Measurements from ENCODE around the gene CERCAM.

CERCAM gene

DNA sequence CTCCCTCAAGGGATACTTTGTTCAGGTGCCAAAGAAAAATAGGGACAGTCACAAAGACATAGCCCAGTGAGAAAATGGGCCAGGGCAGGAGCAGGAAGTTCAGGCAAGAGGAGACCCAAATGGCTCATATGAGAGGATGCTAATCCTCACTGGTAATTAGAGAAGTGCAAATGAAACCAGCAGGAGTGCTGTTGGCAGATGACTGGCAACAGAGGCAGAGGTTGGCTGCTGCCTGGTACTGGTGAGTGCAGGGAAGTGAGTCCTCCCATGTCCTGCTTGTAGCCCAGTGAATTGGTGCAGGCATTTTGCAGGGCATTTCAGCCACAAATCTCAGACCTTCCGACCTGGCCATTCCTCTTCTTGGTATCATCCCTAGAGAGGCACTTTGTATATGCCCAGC is 58.6 kb downstream of the CERCAM start:
- in situ Hi-C loops (cut with HindIII; ENCODE audit: low sequenced_read_pairs) = no loop called here
- no peak for DNase-seq (ENCODE audit: low read depth)

DNA sequence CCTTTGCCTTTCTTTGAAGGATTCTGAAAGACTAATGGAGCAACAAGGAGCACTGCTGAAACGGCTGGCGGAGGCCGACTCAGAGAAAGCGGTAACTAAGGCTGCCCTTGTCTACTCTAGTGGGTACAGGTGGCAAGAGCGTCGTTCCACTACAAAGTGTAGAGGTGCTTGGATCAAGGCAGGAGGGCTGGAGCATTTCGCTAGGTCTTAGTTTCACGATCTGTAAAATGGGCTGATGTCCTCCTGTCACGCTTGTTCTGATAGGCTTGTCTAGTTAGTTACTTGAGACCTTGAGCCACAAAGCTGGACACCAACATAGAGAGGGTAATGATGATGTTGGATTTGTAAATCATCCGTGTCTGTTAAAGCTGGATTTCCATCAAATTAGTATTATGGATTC is 60.9 kb downstream of the CERCAM start:
- no peak overlapping the region for H3K4me3 ChIP-seq (ENCODE audit: low read depth, low read length)
- no peak for DNase-seq (ENCODE audit: low read depth)
- TF ChIP-seq, protein P1, sequence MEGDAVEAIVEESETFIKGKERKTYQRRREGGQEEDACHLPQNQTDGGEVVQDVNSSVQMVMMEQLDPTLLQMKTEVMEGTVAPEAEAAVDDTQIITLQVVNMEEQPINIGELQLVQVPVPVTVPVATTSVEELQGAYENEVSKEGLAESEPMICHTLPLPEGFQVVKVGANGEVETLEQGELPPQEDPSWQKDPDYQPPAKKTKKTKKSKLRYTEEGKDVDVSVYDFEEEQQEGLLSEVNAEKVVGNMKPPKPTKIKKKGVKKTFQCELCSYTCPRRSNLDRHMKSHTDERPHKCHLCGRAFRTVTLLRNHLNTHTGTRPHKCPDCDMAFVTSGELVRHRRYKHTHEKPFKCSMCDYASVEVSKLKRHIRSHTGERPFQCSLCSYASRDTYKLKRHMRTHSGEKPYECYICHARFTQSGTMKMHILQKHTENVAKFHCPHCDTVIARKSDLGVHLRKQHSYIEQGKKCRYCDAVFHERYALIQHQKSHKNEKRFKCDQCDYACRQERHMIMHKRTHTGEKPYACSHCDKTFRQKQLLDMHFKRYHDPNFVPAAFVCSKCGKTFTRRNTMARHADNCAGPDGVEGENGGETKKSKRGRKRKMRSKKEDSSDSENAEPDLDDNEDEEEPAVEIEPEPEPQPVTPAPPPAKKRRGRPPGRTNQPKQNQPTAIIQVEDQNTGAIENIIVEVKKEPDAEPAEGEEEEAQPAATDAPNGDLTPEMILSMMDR (IDR thresholded peaks at IDR 0.05; ENCODE audit: low read depth, low read length, missing control alignments) = no peak
- in situ Hi-C loops (cut with HindIII; ENCODE audit: low sequenced_read_pairs) = no loop called here

More for the DNA sequence above, 58.6 kb downstream of the CERCAM start:
- no peak overlapping the region for H3K4me3 ChIP-seq (ENCODE audit: low read depth, low read length)
- TF ChIP-seq, protein P1 (IDR thresholded peaks at IDR 0.05; ENCODE audit: low read depth, low read length, missing control alignments) = no peak

DNA sequence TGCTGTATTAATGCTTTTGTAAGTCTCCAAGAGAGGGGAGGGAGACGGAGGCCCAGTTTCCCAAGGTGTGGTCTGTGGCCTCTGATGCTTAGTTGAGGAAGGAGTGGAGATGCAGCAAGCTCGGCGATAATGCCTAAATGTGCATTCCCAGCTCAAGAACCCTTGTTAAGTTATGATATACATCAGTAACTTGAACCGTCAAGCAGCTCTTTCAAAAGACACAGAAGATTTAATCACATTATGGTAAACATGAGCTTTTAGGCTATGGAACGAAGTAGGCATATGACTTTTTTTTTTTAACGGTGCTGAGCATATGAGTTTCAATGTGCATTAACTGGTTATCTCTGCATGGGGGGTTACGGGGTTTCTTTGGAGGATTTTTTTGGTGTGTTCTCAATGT is 61.5 kb downstream of the CERCAM start:
- TF ChIP-seq, protein P1 (IDR thresholded peaks at IDR 0.05; ENCODE audit: low read depth, low read length, missing control alignments) = no peak
- no peak for DNase-seq (ENCODE audit: low read depth)
- in situ Hi-C loops (cut with HindIII; ENCODE audit: low sequenced_read_pairs) = no loop called here
- H3K4me3 ChIP-seq (ENCODE audit: low read depth, low read length) = no peak overlapping the region

DNA sequence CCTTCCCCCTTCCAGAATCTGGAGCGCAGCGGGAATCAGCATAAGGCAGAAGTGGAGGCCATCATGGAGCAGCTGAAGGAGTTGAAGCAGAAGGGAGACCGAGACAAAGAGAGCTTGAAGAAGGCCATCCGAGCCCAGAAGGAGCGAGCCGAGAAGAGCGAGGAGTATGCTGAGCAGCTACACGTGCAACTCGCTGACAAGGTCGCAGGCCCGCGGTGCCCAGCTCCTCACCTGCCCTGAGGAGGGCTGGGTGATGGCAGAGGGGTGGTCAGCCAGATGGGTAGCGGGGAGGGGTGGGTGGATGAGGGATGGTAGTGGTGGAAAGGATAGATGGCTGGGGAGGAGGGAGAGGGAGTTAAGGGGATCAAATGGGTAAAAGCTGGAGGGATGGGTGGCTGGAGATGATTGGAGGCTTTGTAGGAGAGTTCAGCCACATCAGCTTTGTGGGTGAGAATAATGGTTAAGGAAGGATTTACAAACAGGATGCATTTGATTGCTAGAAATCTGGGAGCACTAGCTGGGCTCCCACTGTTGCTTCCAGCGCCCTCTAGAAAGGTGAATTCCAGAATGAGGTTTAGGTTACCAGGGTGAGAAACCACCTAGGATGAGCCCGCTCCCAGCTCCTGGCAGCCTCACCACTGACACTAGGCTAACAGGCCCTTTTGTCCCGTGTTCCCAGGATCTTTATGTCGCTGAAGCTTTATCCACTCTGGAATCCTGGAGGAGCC is 64.2 kb downstream of the CERCAM start:
- TF ChIP-seq, protein P1 (IDR thresholded peaks at IDR 0.05; ENCODE audit: low read depth, low read length, missing control alignments) = no peak

DNA sequence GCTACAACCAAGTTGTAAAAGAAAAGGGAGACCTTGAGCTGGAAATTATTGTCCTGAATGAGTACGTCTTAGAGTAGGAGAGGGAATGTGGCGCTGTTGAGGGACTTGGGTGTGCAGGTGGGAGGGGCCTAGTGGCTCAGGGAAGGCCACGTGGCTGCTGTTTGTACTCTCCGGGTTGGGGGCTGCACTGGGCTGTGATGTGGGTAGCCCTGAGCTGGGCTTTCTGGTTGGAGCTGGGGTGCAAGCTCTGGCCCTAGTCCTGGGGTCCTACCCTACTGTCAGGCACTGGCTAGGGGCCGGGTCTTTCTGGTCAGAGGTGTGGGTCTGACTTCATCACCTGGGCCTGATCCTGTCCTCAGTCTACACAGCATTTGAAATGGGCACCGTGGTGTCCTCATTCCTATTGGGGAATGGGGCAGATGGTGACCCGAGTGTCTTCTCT is 64.8 kb downstream of the CERCAM start:
- in situ Hi-C loops (cut with HindIII; ENCODE audit: low sequenced_read_pairs) = no loop called here
- TF ChIP-seq, protein P1 (IDR thresholded peaks at IDR 0.05; ENCODE audit: low read depth, low read length, missing control alignments) = no peak
- H3K4me3 ChIP-seq (ENCODE audit: low read depth, low read length) = no peak overlapping the region
- no peak for DNase-seq (ENCODE audit: low read depth)

More for the DNA sequence above, 64.2 kb downstream of the CERCAM start:
- H3K4me3 ChIP-seq (ENCODE audit: low read depth, low read length) = no peak overlapping the region
- DNase-seq (ENCODE audit: low read depth) = no peak
- in situ Hi-C loops (cut with HindIII; ENCODE audit: low sequenced_read_pairs) = no loop called here

DNA sequence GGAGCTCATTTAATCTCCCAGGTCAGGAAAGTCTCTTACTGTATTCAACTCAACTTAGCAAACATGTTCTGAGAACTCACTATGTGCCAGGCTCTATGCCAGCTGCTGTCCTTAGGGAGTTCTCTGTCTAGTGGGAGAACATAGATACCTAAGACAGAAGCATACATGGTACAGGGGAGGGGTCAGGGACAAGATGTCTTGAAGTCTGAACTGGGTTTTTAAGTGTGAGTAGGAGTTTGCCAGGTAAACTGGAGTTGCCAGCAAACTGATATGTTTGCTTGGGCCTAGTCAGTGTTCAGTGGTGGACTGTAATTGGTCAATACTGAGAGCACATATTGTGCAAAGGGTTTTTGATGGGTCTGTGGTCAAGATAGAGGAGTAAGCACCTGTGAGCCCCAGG is 65.5 kb downstream of the CERCAM start:
- DNase-seq (ENCODE audit: low read depth) = no peak
- in situ Hi-C loops (cut with HindIII; ENCODE audit: low sequenced_read_pairs) = no loop called here
- no peak overlapping the region for H3K4me3 ChIP-seq (ENCODE audit: low read depth, low read length)
- TF ChIP-seq, protein P1 (IDR thresholded peaks at IDR 0.05; ENCODE audit: low read depth, low read length, missing control alignments) = no peak
